ENCODE data around the gene EHD3.
A peak's percentile ranks its signal among the peaks of the same experiment; 100 is the strongest.

Gene EHD3

DNA sequence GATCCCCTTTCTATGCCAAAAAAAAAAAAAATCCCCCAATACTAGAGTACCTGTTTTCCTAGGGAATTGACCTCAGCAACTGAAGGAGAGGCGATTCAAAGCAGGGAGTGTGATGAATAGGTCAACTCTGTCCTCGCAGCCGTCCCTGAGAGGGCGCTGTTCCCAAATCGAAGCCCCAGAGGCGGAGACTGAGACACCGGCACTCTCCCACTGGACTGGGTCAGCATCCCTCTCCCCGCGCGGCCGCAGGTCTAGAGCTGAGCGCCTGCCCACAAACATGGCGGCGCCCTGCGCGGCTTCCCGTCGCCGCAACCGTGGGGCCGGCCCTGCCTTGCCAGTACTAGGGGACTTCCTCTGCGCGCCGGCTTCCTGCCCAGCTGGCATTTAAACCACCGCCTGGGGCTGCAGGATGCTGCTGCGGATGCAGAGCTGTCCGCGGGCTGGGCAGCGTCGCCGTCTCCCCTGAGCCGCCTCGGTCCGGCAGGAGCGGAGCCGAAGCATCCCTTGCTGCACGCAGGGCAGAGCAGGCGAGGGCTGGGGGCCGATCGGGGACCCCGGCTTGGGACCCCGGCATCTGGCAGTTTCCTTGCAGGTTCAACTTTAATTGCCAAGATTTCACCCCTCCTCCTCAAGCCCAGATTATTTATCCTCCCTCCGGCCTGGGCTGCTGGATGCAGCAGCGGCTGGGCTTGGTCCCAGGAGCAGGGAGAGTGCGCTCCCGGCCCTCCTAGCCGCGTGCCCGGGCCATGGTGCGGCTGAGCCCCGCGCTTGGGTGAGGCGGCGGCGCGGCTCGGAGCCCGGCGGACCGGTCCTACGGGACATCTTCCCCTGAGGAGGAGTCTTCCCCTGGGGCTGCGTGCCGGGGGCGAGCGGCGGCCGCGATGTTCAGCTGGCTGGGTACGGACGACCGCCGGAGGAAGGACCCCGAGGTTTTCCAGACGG is at the start of gene EHD3:
Gene EHD3, plus strand, starts transcription at position 412 of the 942 bp plus-strand sequence. Its CDS starts 470 bp downstream, at position 882.
- DNase-seq, result peak; percentile 91

DNA sequence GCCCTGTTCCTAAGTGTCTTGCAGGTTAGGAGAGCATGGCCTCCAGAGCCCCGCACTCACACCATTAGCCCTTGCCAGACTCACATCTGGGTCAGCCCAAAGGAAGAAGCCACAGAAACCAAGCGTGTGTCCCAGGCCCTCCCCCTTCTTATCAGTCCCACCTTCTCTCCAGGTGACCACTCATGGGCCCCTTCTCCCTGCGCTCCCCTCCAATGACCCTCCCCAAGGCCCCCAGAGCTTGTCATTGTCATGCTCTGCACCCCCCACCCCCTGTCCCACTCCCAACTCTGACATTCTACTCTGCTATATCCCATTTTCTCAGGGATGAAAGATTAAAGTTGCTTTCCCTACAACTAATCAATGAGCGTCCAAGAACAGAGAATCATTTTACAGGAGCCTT is 46.8 kb upstream of the EHD3 start:
- no peak for DNase-seq

DNA sequence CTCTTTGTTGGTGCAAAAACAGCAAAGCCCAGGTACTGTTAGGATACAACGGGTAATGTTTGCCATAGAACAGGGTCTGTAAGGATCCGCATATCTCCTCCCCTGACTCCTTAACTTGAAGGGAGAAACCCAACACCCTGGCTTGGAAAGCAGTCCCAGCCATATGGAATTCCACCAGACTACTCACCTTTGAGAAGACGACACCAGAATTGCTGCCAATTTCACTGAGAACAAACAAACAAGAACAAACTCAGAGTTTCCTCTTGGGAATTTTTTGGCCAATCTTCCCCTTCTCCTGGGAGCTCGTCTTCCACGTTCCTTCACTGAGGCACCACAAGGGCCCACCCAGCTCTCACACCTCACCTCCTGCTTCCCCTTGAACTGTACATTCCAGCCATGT is 45.8 kb upstream of the EHD3 start:
- DNase-seq, result no peak

DNA sequence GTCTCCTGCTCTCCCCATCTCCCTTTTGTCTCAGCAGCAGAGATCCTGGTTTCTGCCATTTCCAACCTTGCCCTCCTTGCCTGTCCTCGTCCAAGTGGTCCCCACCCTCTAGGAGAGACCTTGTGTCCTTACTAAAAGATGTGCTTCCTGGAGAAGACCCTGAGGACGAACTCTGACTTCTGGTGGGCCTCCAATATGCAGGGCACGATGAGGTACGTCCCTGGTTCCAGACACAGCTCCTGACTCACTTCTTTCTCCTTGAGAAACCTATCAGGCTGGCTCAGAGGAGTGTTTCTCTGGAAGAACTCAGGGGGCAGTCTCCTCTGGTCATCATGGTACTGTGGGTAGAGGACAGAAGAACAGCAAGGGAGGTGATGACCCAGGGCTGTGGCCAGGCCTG is 44.8 kb upstream of the EHD3 start:
- DNase-seq, result no peak

DNA sequence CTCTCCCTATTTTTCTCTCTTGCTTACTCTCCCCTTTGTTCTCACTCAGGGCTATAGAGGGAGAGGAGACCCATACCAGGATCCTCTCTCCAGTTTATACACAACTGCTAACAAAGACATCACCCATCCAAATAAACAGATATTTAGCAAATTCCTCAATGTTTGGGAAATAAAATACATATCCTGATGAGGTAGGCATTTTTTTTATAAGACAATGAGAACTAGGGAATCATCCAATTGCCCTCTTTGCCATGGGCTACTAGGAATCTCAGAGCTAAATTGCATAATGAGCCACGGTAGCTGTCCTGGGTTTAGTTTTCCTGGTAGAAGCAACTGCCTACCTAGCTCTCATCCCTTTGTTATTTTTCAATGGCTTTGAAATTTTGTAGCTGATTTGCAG is 43.8 kb upstream of the EHD3 start:
- no peak for DNase-seq

DNA sequence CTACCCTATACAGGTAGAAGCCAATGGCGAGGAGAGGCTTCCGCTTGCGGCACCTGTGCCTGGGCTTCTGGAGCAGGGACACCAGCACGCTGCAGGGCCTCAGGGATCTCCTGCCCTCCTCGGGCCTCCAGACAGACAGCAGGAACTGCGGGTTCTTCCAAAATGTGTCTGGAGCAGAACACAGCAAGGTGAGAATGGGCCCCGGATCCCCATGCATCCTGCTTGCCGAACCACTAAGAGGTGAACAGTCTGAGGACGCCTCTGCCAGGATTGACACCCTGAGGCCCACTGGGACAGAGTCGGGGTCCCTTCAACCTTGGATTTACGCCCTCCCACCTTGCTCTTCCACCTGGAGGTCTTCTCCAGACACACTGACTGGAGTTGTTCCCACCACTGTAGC is 42.0 kb upstream of the EHD3 start:
- no peak for DNase-seq

DNA sequence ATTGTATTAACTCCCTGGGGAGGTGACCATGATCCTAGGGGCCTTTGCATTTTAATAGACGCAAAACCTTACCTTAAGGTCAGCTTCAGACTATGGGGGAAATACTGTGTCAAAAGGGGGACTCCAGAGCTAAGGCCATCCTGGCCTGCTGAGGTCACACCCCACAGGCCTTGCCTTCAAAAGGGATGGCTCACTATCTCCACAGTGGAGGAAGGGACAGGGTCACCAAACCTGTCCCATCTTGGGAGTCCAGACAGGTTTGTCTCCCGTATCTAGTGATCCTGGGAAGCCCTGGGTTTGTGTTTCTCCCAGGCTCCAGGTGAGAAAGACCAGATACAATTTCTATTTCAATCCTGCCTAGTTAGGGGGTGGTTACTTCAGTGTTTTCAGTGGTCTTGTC is 41.6 kb upstream of the EHD3 start:
- no peak for DNase-seq

DNA sequence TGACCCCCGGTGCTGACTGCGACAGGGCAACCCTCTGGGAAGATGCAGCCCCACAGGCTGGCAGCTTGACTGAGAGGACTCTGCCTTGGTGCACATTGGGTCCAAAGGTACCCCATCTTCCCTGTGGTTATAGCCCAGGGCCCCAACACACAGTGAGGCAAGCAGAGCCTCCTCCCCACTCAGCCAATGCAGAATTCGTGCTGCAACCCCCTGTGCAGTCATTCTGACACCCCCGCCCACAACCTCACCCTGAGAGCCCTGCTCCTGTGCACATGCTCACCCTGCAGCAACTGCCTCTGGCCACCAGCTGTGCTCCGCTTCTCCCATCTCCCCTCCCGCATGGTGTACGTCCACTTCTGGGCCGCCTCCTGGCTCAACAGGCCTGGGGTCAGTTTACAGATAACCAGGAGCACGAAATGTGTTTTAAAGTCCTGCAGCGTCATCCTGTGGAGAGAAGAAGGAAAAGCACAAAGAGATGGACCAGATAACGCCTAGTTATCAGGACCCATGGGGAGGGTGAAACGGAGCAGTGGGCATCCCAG is 41.0 kb upstream of the EHD3 start:
- DNase-seq, result no peak

DNA sequence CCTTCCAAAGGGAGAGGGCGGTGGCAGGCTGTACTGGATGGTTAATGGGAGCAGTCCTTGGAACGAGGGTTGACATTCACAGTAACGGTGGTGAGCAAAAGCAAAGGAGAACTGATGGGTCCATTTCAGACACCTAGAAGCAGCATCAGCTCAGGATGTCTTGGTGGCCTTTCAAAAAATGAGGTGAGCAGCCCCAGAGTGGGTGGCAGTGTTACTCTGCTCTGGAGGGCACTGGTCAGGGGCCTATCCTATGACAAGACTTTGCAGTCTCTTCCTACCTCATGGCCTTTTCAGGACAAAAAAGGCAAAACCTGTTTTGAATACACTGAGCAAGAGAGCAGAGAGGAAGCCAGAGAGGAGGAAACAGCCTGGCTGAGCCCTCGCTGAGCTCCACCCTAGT is 40.1 kb upstream of the EHD3 start:
- DNase-seq, result no peak

DNA sequence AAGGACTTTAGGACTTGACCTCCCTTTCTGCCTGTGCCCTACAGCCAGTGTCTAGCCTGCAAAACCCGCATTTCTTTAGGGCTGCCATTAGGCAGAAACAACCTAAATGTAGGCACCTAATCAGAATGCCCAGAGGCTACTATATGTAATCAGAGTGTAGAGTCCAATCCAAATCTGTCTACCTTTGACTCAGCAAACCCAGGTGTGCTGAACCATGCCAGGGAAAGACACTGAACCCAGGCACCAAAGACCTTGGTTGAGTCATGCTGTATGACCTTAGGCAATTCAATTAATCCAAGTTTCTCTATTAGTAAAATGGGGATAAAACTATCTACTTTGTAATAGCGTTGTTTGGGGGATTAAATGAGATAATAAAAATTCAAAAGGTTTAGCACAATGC is 37.3 kb upstream of the EHD3 start:
- DNase-seq, result no peak

DNA sequence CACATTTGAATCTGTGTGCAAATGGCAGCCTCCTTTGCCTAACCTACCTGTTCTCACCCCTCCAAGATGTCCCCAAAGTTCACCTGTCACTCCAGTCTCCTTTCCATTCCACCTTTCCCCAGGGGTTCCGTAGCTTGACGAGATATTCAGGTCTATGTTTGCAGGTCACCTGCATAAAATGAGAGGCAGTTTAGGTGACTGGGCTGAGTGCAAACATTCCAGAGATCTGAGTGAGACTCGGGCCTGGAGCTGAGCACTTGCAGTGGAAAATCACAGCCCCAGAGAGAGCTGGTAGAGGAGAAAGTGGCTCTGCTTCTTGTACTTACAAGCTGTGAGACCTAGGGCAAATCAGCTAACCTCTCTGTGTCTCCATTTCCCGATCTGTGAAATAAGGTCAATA is 36.8 kb upstream of the EHD3 start:
- DNase-seq, result no peak

DNA sequence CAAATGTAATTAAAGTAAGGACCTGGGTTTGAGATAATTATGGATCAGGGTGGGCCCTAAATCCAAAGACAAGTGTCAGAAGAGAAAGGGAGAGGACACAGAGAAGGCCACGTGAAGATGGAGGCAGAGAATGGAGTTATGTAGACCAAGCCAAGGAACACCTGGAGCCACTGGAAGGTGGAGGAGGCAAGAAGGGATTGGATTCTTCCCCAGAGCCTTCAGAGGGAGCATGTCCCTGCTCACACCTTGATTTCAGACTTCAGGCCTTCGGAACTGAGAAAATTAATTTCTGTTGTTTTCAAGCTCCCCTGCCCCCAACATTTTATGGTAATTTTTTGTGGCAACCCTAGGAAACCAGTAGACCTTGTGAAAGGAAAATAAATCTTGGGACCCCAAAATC is 36.3 kb upstream of the EHD3 start:
- no peak for DNase-seq

DNA sequence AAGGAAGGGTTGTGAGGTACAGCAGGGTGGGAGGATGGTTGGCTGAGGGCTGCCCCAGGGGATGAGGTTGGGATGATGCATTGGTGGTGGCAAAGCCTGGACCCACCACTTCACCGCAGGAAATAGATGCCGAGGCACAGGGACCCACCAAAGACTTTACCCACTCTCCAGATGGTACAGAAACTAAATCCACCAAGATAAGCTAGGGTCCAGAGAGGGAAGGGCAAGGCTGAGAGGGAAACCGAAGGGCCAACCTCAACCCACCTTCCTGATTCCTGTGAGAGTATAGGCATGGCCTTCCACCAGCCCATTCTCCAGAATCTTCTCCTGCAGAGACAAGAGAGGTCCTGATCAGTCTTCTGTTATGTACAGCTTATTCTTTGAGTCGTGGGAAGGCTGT is 34.7 kb upstream of the EHD3 start:
- DNase-seq, result no peak

DNA sequence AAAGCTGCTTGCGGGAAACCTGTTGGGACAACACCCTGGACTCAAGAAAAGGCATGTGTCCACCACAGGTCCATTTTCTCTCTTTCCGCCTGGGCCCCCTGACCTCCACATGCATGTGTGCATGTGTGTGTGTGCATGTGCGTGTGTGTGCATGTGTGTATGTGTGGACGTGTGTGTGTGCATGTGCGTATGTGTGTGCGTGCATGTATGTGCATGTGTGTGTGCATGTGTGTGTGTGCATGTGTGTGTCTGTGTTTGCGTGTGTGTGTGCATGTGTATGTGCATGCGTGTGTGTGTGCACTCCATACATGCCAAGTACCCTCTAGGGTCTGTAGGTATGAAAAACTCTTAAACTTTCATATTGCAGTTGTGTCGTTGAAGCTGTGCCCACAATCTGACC is 33.0 kb upstream of the EHD3 start:
- DNase-seq, result no peak

DNA sequence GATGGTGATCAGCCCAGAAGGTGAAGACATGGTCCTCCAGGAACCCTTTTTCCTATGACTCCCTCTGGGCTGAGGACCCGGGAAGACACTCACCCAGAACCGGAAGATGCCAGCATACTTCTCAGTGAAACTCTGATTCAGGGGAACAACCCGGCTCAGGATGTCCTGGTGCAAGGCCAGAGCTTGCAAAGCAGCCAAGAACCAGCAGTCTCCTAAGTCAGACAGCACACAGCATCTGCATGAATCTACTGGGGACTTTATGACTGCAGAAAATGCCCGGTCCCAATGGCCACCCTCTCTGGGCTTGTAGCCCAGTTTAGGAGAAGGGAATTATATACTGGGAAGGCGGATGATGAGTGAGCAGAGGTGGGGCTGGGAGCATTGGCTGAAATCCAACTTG is 31.9 kb upstream of the EHD3 start:
- no peak for DNase-seq

DNA sequence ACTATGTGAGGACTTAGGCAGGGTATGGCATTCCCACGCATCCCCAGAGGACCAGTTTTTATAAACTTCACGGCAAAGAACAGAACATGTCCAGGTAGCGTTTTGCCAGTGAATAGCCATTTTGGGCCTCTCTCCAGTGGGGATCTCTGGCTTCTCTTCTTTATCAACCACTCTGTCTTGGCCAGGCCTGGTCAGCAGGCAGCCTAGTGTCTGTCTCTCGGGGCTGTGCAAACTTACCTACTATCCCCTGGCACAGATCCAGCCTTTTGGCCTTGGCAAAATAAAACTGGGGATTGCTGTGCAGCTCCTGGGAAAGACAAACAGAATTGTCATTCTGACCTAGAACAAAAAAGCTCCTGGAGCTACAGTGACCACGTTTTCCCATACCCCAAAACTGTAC is 31.1 kb upstream of the EHD3 start:
- no peak for DNase-seq

DNA sequence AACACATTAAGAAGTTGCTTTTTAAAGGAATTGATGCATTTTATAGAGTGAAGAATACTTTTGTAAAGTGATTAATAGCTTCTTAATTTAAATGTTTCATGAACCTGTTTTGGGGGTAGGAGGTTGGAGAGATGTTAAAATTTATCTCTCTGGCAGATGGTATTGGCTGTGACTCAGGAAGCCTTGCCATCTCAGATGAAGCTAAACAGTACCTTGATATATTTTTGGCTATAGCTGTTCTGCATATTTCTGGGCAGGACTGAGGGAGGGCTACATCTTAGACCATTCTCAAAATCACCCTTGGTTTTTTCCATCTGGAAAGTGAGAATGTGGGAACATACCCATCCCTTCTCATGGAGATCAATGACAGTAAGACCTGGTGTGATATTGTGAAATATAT is 30.0 kb upstream of the EHD3 start:
- DNase-seq, result no peak

DNA sequence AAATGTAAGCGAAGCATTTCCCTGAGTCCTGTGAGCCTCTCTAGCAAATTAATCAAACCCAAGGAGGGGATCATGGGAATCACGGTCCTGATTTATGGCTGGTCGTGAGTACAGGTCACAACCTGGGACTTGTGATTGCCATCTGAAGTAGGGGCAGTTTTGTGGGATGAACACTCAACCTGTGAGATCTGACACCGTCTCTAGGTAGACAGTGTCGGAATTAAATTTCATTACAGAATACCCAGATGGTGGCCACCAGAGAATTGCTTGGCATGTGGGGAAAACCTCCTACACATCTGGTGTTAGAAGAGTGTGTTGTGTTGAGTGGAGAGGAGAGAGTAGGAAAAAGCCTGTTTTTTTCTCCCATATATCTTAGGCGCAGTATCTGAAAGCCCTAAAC is 29.2 kb upstream of the EHD3 start:
- no peak for DNase-seq

DNA sequence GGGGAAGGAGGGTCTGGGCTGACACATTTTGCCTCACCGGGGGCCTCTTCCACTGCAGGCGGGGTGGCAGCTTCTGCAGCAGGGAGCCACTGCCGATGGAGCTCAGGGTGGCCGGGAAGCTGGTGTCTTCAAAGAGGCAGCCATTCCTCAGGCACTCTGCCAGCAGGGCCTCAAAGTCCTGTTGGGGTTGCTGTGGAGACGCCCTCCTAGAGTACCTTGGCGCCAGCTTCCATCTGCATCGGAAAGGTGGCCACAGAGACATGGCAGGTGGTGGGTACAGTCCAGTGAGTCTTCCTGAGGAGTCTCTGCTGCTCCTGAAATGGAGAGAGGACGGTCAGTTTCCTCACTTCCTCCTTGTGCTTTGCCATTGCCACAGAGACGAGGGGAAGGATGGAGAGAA is 28.8 kb upstream of the EHD3 start:
- no peak for DNase-seq

DNA sequence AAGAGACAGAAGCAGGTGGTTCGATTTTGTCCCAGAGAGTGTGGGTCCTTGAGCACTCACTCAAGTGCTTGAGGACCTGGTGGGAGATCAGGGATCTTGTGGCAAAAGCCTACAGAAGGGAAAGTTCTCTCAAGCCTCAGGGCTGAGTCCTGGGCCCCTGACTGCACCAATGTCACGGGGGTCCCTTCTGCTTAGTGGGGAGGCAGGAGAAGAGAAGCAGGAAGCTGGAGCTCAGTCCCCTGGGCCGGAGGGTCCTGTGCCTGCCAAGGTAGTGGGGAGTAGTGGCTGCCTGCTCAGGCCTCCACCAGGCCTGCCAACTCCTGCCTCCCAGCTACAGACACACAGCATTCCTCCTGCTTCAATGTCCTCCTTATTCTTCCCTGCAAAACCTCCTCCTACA is 28.3 kb upstream of the EHD3 start:
- no peak for DNase-seq

DNA sequence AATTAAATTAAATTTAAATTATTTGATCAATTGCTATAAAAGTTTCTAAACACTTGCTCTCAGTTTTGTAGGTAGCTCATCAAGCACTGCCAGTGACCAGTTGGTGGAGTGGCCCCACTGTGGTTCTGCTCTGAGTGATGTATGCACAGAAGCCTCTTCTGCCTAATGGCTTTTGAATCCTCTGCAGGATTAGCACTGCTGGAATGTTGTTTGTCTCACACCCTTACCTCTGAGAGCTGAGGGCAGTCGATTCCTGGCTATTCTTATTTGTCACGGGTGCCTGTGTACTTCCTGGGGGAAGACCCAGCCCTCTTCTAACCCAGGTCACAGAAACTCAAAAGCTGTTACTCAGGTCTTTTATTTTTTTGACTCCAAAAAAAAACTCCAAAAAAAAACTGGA is 26.2 kb upstream of the EHD3 start:
- DNase-seq, result no peak

DNA sequence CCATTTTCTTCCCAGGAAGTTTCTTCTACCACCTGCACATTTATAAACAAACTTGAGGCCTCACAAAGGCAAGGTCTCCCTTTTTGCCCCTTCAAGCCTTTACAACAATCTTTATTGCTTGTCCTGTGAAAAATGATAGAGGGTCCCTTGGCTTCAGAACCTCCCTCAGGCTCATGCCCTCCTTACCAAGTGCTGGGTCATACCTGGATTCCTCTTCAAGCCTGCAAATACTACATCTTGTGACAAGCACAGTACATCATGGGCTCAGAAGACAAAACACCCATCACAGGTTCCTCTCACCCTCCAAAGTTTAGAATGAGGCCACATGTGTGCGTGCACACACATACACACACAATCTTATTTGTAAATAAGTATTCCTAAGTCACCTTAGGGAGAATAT is 25.7 kb upstream of the EHD3 start:
- DNase-seq, result no peak

DNA sequence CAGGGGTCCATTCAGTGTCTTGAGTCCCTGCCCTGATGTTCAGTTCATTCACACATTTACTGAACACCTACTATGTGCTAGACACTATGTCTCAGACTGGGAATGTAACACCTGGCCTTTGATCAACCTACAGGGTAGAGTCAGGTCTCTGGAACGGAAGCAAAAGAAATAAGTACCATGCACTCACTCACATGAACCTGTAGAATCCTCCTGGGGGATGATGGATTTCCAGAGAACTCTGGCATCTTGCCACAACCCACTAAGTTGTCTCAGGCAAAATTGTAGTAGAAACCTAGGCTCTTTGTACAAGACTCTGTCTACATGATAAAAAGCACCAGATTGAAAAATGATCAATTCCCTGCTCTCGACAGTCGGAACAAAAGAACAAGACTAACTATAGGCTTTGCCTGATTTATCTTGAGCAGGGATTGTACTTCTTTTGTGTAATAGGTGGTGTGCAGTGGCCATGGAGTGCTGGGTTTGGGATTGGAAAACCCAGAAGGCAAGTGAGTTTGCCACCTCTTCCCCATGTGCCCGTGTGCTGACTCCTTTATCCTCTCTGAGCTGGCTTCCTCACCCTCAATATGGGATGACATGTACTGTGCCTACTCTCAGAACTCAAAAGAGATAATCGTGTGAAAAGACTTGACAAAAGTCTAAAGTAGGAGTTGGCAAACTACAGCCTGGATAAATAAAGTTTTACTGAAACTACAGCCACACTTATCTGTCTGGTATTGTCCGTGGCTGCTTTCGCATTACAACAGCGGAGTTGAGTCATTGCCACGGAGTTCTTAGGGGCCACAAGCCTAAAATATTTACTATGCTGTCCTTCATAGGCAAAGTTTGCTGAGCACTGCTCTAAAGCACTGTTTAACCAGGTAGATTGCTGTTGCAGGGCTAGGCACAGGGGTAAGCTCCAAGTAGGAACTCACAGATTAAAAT is 21.0 kb upstream of the EHD3 start:
- no peak for DNase-seq

Data from activated effector memory CD4-positive, alpha-beta T cell treated with anti-CD3 and anti-CD28 coated beads, Interleukin-2, amount 50 U/mL, for 16 hours (primary cell).